Measurements from ENCODE around the gene PPP1R1B.

The PPP1R1B gene

GRCh38 chr17:39667945-39668924 lies 41.5 kb downstream of the PPP1R1B start, which contains the start of gene PNMT:
Gene PNMT (plus strand): TSS chr17:39668453. CDS start chr17:39668476, 23 bp downstream.
- DNase-seq (ENCODE audit: low read depth): peak; percentile 45

- DNase-seq (ENCODE audit: low read depth): no peak
These were observed 43.4 kb downstream of the PPP1R1B start for GRCh38 chr17:39669897-39670735.

GRCh38 chr17:39670746-39671145 lies 44.0 kb downstream of the PPP1R1B start:
- no peak for DNase-seq (ENCODE audit: low read depth)

- no peak for DNase-seq (ENCODE audit: low read depth)
These were observed 45.1 kb downstream of the PPP1R1B start for GRCh38 chr17:39671651-39672521.

- no peak for DNase-seq (ENCODE audit: low read depth)
These were observed 46.0 kb downstream of the PPP1R1B start for GRCh38 chr17:39672522-39673334.

- DNase-seq (ENCODE audit: low read depth): no peak
These were observed 46.8 kb downstream of the PPP1R1B start for GRCh38 chr17:39673335-39674081.

- no peak for DNase-seq (ENCODE audit: low read depth)
These were observed 47.4 kb downstream of the PPP1R1B start for GRCh38 chr17:39674179-39674578.

GRCh38 chr17:39674702-39675389 lies 48.1 kb downstream of the PPP1R1B start:
- no peak for DNase-seq (ENCODE audit: low read depth)

- no peak for DNase-seq (ENCODE audit: low read depth)
These were observed 48.8 kb downstream of the PPP1R1B start for GRCh38 chr17:39675390-39676082.

- DNase-seq (ENCODE audit: low read depth): no peak
These were observed 49.6 kb downstream of the PPP1R1B start for GRCh38 chr17:39676198-39676819.

- no peak for DNase-seq (ENCODE audit: low read depth)
These were observed 50.3 kb downstream of the PPP1R1B start for GRCh38 chr17:39677072-39677471.

GRCh38 chr17:39677542-39678339 lies 51.0 kb downstream of the PPP1R1B start:
- DNase-seq (ENCODE audit: low read depth): no peak

GRCh38 chr17:39678340-39679116 lies 51.8 kb downstream of the PPP1R1B start:
- no peak for DNase-seq (ENCODE audit: low read depth)

- no peak for DNase-seq (ENCODE audit: low read depth)
These were observed 52.9 kb downstream of the PPP1R1B start for GRCh38 chr17:39679521-39680192.

GRCh38 chr17:39683295-39683939 lies 56.7 kb downstream of the PPP1R1B start:
- no peak for DNase-seq (ENCODE audit: low read depth)
